GM13976 (cell line): ENCODE measurements around the gene ATP6V1C2.

Experiments used
- DNase-seq: peaks from one replicate; pipeline ENCODE4 v3.0.0; 2012; ENCODE audit warnings: low spot score
- in situ Hi-C: fragments of 300-500 bp; cut with MboI; formaldehyde crosslinking; loops from one replicate; pipeline ENCODE4 v1.12.0; 2022; ENCODE audit warnings: low sequenced_read_pairs, mixed read lengths, inconsistent platforms; ENCODE audit not compliant: unreplicated experiment
- TF ChIP-seq, protein P1 (sequence below): IDR thresholded peaks from 2 replicates; pipeline ENCODE4 v1.5.1; 2012; ENCODE audit warnings: borderline replicate concordance, mild to moderate bottlenecking; ENCODE audit not compliant: insufficient read depth; ENCODE audit errors: extremely low read depth, missing control alignments, control extremely low read depth

The ATP6V1C2 gene

DNA sequence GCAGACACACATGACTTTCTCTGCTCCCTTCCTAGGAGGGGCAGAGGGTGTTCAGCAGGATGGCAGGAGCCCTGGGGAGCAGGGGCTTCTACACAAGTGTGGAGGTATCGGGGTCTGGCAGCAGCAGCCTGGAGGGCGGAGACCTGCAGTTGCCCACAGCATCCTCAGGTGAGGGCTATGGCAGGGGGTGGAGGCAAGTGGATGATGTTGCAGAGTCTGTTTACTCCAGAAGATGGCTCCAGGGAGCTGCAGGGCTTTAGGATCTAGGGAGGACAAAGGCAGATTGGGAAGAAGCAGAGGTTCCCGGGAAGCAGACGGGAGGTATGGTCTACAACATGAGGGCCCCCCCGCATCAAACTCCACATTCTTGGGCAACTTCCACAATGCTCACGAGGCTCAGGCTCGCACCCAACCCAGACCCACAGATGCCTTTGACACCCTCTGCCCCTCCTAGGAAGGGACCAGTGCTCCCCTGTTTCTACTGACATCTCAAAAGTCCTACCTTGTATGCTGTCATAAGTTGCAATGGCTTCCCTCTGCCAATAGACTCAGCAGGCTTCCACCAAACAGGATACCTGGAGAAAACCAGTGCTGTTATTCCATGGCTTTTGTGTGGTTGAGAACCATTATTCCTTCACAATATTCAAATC lies 12.0 kb upstream of the ATP6V1C2 start:
- in situ Hi-C loops: no loop called here
- TF ChIP-seq, protein P1, sequence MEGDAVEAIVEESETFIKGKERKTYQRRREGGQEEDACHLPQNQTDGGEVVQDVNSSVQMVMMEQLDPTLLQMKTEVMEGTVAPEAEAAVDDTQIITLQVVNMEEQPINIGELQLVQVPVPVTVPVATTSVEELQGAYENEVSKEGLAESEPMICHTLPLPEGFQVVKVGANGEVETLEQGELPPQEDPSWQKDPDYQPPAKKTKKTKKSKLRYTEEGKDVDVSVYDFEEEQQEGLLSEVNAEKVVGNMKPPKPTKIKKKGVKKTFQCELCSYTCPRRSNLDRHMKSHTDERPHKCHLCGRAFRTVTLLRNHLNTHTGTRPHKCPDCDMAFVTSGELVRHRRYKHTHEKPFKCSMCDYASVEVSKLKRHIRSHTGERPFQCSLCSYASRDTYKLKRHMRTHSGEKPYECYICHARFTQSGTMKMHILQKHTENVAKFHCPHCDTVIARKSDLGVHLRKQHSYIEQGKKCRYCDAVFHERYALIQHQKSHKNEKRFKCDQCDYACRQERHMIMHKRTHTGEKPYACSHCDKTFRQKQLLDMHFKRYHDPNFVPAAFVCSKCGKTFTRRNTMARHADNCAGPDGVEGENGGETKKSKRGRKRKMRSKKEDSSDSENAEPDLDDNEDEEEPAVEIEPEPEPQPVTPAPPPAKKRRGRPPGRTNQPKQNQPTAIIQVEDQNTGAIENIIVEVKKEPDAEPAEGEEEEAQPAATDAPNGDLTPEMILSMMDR: no peak
- DNase-seq: no peak

DNA sequence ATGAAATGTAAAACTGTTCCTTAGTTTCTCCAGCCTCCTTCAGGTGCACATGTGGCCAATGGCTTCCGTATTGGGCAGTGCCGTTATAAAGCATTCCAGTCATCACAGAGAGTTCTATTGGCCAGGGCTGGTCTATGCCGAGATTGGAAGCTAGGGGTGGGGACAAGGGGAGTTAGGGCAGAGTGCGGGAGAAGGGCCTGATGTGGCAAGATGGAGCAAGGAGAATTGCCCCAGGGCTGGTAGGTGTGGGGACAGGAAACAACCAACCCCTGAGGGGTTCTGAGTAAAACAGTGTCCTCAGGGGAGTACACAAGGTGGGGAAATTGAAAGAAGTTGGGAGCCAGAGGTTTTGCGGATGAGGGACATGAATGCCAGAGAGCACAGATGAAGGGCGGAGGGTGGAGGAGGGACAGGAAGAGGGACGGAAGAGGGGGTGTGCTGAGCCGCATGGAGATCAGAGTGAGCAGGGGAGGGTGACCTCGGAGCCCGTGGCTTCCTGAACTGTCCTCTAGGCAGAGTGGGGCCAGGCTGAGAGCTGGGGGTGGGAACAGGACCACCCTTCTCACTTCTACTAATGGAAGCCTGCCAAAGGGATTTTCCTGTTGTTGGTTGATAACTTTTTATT lies 9.1 kb upstream of the ATP6V1C2 start:
- no peak for DNase-seq
- in situ Hi-C loops: no loop called here
- TF ChIP-seq, protein P1: no peak

DNA sequence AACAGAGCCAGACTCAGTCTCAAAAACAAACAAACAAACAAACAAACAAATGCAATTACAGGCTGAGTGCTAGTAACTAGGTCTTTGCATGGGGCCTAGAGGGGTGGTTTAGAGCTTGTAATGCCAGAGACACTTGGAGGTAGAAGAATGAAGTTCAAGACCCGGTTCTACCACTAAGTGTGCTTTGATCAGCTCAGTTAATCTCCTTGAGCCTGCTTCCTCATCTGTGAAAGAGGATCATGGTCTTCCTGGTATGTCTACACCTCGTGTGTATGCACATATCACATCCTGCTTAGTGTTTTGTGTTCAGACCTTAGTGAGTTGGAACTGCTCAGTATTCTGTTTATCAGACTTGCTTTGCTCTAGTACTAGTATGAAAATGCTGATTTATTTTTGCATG lies 4.8 kb upstream of the ATP6V1C2 start:
- DNase-seq: no peak
- TF ChIP-seq, protein P1: no peak
- in situ Hi-C loops: no loop called here

DNA sequence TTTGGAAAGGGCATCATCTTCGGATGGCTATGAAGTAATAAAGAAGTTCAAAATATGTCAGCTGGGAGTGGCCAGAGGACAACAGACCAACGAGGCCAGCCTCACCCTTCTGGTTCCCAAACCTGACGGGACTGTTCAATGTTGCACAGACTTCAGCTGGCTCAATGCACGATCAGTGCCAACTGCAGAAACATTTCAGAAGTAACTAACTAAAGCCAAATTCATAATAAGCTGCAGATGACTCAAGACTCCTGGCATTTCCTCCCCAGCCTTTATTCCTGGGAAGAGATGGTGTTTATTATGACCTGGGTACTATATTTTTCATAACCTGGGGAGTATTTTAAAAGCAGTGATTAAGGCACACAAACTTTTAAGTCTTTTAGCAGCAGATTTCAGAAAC lies 3.8 kb upstream of the ATP6V1C2 start:
- in situ Hi-C loops: no loop called here
- DNase-seq: no peak
- TF ChIP-seq, protein P1: no peak

DNA sequence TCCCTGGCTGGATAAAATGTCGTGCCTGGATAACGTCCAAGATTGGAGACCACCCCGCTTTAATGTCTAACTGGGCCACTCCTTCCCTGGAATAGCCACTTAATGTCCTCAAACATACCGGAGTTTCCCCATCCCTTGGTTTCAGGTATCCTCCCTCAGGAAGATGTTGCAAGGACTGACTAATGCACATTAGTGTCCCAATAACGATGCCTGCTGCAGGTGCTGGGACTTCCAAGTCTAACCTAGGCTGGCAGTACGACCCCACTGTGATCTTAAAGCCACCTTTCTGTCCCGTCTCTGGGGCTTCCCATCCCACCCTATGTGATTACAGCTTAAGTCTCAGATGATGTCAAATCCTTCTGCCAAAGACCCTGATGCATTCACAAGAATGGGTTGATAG lies 1.1 kb upstream of the ATP6V1C2 start:
- in situ Hi-C loops: no loop called here
- no peak for DNase-seq
- TF ChIP-seq, protein P1: no peak

DNA sequence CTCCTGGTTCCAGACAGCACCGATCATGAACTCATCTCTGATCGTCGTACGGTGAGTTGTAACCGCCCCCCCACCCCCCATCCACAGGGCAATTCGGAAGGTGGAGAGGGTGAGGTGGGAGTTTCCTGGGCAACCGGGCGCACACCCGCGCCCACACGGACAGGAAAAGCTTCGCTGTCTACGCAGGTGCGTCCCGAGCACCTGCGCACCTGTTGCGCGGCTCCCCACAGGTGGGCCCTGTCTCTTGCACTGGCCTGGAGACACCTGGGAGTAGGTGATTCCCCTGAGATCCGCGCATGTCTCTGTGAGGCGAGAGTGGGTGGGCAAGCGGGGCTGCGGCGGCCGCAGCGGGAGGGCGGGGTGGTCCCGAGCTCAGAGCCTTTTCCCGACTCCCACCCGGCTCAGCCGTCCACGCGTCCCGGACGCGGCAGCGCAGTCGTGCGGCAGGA lies 459 bp upstream of the ATP6V1C2 start:
- no peak for DNase-seq
- in situ Hi-C loops: no loop called here
- TF ChIP-seq, protein P1: no peak

DNA sequence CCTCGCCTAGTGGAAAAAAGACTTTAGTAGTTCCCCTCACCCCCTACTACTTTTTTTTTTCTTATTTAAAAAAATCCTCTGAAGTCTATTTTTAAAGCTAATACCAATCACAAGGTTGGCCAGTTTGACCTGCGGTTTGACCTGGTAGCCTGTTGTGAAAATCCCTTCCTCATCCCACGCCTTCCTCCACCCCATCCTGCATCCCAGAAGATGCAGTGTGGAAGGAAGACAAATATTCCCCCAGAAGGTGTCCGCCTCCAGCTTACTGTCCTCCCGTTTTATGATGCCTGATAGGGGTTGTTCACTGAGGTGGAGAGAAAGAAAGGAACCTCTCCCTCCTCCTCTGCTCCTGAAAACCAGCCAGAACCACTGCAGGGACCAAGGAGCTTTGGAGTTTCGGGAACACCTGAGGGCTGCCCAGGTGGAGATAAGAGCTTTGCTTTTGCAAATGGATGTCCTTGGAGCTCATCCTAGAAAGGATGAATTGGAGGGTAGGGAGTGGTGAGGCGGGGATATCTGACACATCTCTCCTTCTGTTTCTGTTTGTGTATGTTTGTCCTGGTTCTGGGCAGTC lies 909 bp downstream of the ATP6V1C2 start:
- no peak for DNase-seq
- in situ Hi-C loops: no loop called here
- TF ChIP-seq, protein P1: no peak
